Measurements from ENCODE around the gene EME1.

Gene EME1, protein sequence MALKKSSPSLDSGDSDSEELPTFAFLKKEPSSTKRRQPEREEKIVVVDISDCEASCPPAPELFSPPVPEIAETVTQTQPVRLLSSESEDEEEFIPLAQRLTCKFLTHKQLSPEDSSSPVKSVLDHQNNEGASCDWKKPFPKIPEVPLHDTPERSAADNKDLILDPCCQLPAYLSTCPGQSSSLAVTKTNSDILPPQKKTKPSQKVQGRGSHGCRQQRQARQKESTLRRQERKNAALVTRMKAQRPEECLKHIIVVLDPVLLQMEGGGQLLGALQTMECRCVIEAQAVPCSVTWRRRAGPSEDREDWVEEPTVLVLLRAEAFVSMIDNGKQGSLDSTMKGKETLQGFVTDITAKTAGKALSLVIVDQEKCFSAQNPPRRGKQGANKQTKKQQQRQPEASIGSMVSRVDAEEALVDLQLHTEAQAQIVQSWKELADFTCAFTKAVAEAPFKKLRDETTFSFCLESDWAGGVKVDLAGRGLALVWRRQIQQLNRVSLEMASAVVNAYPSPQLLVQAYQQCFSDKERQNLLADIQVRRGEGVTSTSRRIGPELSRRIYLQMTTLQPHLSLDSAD

DNA sequence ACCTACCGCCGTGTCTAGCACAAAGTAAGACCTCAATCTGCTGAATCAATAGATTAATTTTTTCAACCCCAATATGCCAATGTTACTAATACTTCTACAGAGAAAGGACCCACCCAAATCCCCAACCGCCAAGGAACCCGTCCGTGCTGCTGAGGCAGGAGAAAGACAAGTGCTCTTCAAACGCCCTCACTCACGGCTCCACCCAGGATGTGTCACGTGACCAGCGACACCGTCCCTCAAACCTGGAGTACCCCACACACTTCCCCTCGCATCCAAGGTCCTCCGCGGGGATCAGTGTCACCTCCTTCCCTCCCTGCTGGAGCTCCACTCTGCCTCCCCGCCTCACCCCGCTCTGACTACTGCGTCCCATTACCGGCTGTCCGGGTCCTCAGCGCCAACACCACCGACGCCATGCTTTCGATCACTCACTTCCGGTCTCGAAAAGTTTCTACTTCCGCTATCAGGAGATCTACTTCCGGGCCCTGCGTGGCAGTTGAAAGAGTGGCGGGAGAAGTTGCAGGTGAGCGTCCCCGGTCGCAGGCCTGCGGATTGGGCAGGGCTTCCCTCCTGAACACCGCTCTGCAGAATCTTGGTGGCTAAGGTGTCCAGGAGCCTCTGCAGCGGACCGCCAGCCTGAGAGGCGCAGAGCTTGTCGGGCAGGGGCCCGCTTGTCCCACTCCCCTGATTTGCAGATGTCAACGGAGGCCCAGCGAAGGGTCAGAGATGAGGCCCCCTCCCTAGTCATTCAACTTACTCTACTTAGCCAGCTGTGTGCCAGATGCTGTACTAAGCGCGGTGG lies at the start of gene EME1, which contains the start of gene MRPL27:
Gene EME1, plus strand, starts transcription at position 472 of the 799 bp plus-strand sequence. CDS start 1,980 bp downstream, outside the sequence.
Gene MRPL27, minus strand, starts transcription at position 427 of the 799 bp plus-strand sequence. Its CDS starts 14 bp downstream, at position 413.
- Mint-ChIP-seq H3K36me3 (ENCODE audit: low read depth) (peaks cover 40% of the 10 kb centered on the region), H3K9me3 (no peaks in the 10 kb centered on the region), H3K27ac (peak within 1 kb of the TSS; percentile 92 to 98 (median 98)), H3K4me1 (peaks cover 21% of the 10 kb centered on the region), H3K27me3 (ENCODE audit: low read depth) (no peaks in the 10 kb centered on the region), H3K4me3 (peak within 1 kb of the TSS; percentile 96 to 98 (median 97))
- TF ChIP-seq, protein P1, sequence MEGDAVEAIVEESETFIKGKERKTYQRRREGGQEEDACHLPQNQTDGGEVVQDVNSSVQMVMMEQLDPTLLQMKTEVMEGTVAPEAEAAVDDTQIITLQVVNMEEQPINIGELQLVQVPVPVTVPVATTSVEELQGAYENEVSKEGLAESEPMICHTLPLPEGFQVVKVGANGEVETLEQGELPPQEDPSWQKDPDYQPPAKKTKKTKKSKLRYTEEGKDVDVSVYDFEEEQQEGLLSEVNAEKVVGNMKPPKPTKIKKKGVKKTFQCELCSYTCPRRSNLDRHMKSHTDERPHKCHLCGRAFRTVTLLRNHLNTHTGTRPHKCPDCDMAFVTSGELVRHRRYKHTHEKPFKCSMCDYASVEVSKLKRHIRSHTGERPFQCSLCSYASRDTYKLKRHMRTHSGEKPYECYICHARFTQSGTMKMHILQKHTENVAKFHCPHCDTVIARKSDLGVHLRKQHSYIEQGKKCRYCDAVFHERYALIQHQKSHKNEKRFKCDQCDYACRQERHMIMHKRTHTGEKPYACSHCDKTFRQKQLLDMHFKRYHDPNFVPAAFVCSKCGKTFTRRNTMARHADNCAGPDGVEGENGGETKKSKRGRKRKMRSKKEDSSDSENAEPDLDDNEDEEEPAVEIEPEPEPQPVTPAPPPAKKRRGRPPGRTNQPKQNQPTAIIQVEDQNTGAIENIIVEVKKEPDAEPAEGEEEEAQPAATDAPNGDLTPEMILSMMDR (IDR thresholded peaks at IDR 0.05; ENCODE audit: unreplicated experiment in 3 of 3) = no peak

DNA sequence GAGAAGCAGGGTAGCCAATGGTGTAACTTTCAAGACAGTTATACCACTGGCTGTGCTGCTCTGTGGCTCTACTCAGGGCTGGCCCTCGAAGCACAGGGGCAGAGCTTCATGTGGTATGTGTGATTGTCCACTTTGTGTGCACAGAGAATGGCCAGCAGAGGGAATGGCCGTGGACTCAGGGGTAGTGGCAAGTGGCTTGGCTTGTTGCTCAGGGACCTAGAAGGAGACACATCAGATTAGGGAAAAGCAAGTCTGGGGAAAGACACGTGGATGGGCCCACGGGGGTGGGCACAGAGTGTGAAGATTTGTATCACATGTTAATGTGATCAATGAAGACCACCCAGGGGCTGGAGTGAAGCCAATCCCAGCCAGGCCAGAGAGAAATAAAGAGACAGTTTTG lies 47.1 kb upstream of the EME1 start:
- H3K9me3 Mint-ChIP-seq = no peaks in the 10 kb centered on the region

DNA sequence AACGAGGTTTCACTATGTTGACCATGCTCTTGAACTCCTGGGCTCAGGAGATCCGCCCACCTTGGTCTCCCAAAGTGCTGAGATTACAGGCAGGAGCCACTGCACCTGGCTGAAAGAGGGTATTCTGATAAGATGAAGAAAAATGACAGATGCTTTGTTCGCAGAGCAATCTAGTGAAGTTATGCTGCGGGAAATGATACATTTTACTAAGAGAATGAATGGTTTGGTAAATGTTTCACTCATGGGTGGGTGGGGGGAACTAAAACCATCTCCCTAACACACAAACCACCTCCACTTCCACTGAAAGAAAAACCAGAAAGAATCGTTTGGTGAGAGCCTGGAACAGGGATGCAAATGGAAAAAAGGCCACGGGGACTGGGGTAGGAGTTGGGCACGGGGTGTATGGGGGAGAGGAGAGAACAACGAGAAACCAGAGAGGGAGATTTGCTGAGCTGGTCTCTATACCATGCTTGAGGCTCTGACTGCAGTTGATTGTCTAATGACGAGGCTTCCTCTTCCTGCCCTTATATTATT lies 46.1 kb upstream of the EME1 start:
- Mint-ChIP-seq H3K36me3 (ENCODE audit: low read depth) (no peaks in the 10 kb centered on the region), H3K27ac (peak overlapping the region in 1 of 3 experiments; percentile 66), H3K27me3 (ENCODE audit: low read depth) (peaks cover 3% of the 10 kb centered on the region), H3K9me3 (no peaks in the 10 kb centered on the region), H3K4me1 (peaks cover 55% of the 10 kb centered on the region), H3K4me3 (no peak overlapping the region)
- TF ChIP-seq, protein P1 (IDR thresholded peaks at IDR 0.05; ENCODE audit: unreplicated experiment in 3 of 3) = no peak

More for the DNA sequence above, 47.1 kb upstream of the EME1 start:
- peaks cover 57% of the 10 kb centered on the region for H3K4me1 Mint-ChIP-seq
- peak overlapping the region in 2 of 3 experiments; percentile 27 to 66 for H3K27ac Mint-ChIP-seq
- H3K4me3 Mint-ChIP-seq = no peak overlapping the region
- TF ChIP-seq, protein P1 (IDR thresholded peaks at IDR 0.05; ENCODE audit: unreplicated experiment in 3 of 3) = no peak
- H3K36me3 Mint-ChIP-seq (ENCODE audit: low read depth) = no peaks in the 10 kb centered on the region
- peaks cover 3% of the 10 kb centered on the region for H3K27me3 Mint-ChIP-seq (ENCODE audit: low read depth)

DNA sequence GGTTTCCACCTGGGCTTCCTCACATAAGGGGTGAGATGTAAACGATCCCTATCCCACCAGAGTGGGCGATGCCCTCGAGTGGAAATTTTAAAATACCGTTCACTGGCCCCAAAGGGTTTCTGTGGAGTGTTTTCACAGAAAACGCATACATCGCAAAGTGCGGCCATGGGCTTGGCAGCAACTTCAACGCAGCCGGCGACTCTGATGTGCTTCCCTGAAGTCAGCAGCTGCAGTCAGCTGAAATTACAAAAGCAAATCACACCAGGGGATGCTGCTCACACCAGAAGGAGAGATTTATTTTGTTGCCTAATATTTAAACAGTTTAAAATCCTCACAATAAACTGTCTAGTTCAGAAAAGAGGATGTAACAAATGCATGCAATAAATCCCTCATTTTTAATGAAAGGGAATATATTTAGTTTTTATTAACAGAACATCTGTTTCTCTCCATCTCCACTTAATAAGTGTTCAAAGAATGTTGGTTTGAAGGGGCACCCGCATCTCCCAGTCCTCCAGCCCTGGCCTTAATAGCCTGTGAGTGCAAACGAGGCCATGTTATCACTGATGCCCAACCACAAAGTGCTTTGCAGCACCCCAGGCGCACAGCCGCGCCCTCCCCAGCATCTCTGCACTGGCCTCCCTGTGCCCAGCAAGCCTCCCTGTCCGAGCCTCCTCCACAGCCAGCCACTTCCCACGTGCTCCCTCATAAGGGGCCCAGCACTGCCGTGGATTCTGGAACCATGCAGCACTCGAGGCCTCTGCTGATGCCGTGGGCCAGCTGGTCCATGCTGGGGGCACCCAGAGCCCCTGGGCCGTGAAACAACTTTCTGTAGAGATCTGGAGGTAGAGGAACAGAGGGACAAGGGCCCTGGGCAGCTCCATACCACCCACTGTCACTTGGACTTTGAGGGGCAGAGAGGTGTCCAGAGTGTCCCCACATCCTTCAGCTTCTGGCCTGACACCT lies 44.4 kb upstream of the EME1 start:
- peaks cover 65% of the 10 kb centered on the region for H3K4me1 Mint-ChIP-seq
- H3K36me3 Mint-ChIP-seq (ENCODE audit: low read depth) = no peaks in the 10 kb centered on the region
- peak overlapping the region; percentile 37 to 85 (median 83) for H3K27ac Mint-ChIP-seq
- no peaks in the 10 kb centered on the region for H3K9me3 Mint-ChIP-seq
- H3K4me3 Mint-ChIP-seq = peak overlapping the region in 1 of 3 experiments; percentile 48
- peaks cover 3% of the 10 kb centered on the region for H3K27me3 Mint-ChIP-seq (ENCODE audit: low read depth)
- TF ChIP-seq, protein P1 (IDR thresholded peaks at IDR 0.05; ENCODE audit: unreplicated experiment in 3 of 3) = no peak

DNA sequence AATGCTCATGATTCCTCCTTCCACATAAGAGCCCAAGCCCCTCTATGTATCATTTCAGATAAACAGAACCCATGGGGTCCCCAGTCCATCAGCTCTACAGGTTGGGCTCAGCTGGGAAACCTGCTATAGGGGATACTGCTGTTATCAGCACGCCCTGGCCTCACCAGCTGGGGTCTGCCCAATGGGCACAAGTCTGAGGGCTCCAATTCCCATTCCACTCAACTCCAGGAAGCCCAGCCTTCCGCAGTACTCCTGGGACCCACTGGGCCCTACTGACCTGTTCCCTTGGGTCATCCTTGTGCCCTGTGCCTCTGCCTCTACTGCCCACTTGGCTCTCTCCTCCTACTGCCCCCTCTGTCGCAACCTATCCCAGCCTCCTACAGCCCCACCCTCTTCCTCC lies 43.3 kb upstream of the EME1 start:
- H3K27ac Mint-ChIP-seq = peak overlapping the region; percentile 37 to 75 (median 59)
- no peak overlapping the region for H3K4me3 Mint-ChIP-seq
- H3K9me3 Mint-ChIP-seq = no peaks in the 10 kb centered on the region
- TF ChIP-seq, protein P1 (IDR thresholded peaks at IDR 0.05; ENCODE audit: unreplicated experiment in 3 of 3) = no peak
- peaks cover 69% of the 10 kb centered on the region for H3K4me1 Mint-ChIP-seq
- no peaks in the 10 kb centered on the region for H3K27me3 Mint-ChIP-seq (ENCODE audit: low read depth)
- no peaks in the 10 kb centered on the region for H3K36me3 Mint-ChIP-seq (ENCODE audit: low read depth)

Data from nephron (organoid).